ENCODE results near the gene LPP.

DNA sequence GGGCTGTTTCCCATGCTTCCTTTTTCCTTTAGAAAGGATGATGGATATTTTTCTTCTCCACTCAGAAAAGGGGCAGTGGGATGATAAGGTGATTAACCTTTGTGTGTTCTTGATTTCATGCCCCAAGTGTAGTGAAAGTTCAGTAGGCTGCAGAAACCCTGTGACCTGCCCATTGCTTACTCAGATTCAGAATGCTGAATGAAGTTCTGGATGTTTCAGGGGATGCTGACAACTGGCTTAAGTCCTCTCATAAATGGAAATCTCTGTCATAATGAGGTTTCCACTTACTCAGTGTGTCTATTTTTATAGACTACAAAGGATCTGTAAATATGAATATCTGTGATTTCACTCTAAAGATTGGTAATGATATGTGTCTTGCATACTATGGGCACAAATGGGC, 546.5 kb downstream of the LPP start:
- TF ChIP-seq, protein P1, sequence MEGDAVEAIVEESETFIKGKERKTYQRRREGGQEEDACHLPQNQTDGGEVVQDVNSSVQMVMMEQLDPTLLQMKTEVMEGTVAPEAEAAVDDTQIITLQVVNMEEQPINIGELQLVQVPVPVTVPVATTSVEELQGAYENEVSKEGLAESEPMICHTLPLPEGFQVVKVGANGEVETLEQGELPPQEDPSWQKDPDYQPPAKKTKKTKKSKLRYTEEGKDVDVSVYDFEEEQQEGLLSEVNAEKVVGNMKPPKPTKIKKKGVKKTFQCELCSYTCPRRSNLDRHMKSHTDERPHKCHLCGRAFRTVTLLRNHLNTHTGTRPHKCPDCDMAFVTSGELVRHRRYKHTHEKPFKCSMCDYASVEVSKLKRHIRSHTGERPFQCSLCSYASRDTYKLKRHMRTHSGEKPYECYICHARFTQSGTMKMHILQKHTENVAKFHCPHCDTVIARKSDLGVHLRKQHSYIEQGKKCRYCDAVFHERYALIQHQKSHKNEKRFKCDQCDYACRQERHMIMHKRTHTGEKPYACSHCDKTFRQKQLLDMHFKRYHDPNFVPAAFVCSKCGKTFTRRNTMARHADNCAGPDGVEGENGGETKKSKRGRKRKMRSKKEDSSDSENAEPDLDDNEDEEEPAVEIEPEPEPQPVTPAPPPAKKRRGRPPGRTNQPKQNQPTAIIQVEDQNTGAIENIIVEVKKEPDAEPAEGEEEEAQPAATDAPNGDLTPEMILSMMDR (IDR thresholded peaks at IDR 0.05): no peak
- TF ChIP-seq ZFX (IDR thresholded peaks at IDR 0.05; ENCODE audit: borderline replicate concordance): no peak

All from 22Rv1 (cell line).